ENCODE data around the gene BEST3.

- no peak for TF ChIP-seq CTCF (IDR thresholded peaks at IDR 0.05)
- no peak for TF ChIP-seq POLR2A (IDR thresholded peaks at IDR 0.05)
These were observed 12.4 kb downstream of the BEST3 start for GRCh38 chr12:69686731-69687130.

Measured in testis (tissue), 2 donors.